ENCODE measurements around the gene SLC38A11.

- TF ChIP-seq CTCF (IDR thresholded peaks at IDR 0.05) (no peak), REST (IDR thresholded peaks at IDR 0.05; ENCODE audit: insufficient read depth in 1 of 2, low read depth in 2 of 2, low read length in 1 of 2) (no peak), TCF7L2 (IDR thresholded peaks at IDR 0.05; ENCODE audit: low read depth, low read length) (no peak), POLR2AphosphoS5 (IDR thresholded peaks at IDR 0.05; ENCODE audit: low read depth, low read length) (no peak)
These were observed 47.3 kb upstream of the SLC38A11 start for GRCh38 chr2:165002638-165003037.
